LNCaP clone FGC (cell line): Measurements from ENCODE around the gene MYRIP.

Source experiments
- DNase-seq: peaks from one replicate; pipeline ENCODE4 v3.0.0-alpha.2; 2011; ENCODE audit warnings: low read depth
- H3K4me3 ChIP-seq: 2 replicates; pipeline ENCODE4 v1.5.1; 2011; ENCODE audit warnings: mild to moderate bottlenecking, low read depth, low read length, control low read depth
- TF ChIP-seq, protein P1 (sequence below): IDR thresholded peaks from 2 replicates; pipeline ENCODE4 v1.5.1; 2012; ENCODE audit warnings: mild to moderate bottlenecking; ENCODE audit not compliant: control insufficient read depth, insufficient read depth; ENCODE audit errors: extremely low read depth

MYRIP gene

DNA sequence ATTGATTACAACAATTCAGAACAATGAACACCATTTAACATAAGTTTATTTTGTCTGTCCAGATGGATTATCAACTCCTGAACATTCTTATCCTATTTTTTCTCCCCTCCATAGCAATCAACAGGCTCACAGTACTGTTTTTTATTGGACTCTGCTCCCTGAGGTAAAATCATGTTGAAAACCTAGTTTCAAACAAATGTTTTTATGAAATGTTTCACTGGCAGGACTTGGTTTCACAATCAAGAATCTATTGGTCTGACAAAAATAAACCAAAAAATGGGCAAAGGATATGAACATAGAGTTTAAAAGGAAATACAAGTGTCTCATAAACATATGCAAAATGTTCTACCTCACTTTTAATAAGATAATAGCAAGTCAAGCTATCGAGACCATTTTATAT lies 2.6 kb upstream of the MYRIP start:
- no peak for DNase-seq
- H3K4me3 ChIP-seq = no peak overlapping the region
- TF ChIP-seq, protein P1, sequence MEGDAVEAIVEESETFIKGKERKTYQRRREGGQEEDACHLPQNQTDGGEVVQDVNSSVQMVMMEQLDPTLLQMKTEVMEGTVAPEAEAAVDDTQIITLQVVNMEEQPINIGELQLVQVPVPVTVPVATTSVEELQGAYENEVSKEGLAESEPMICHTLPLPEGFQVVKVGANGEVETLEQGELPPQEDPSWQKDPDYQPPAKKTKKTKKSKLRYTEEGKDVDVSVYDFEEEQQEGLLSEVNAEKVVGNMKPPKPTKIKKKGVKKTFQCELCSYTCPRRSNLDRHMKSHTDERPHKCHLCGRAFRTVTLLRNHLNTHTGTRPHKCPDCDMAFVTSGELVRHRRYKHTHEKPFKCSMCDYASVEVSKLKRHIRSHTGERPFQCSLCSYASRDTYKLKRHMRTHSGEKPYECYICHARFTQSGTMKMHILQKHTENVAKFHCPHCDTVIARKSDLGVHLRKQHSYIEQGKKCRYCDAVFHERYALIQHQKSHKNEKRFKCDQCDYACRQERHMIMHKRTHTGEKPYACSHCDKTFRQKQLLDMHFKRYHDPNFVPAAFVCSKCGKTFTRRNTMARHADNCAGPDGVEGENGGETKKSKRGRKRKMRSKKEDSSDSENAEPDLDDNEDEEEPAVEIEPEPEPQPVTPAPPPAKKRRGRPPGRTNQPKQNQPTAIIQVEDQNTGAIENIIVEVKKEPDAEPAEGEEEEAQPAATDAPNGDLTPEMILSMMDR = no peak

DNA sequence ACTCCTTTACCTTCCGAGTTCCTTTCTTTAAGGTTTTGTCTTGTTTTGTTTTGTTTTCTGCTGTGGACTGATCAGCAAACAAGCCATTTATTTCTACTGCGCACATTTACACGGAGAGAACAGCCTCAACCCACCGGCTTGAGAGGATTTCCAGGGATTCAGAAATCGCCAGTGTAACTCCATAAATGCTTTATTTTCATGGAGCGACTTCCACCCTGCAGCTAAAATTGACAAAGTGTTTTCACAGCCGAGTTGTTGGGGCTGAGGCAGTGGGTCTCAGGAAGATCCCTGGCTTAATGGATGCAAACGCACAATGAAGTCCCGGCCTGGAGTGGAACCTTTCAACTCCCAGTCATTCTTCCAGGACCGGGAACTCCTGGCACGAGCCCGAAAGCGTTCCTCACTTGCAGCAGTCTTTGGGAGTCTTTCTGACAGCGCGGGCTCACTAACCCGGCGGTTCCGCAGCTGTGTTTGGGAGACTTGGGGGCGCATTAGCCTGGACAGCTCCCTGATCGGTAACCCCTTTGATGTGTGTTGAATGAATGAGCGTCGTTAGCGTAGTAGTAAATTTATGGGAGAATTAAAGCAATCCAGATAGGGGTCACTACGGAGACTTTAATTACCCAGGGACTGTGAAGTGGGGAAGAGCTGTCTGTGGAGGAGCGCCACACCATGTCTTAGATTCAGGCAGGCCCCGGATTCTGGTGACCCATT lies 785 bp upstream of the MYRIP start:
- TF ChIP-seq, protein P1 = no peak
- peak overlapping the region; percentile 44 for H3K4me3 ChIP-seq
- no peak for DNase-seq

- DNase-seq = no peak
- H3K4me3 ChIP-seq = peak overlapping the region; percentile 76
- TF ChIP-seq, protein P1 = no peak
Observed at GRCh38 chr3:39809995-39810595, 686 bp downstream of the MYRIP start.

GRCh38 chr3:39810647-39811161 lies 1.3 kb downstream of the MYRIP start:
- H3K4me3 ChIP-seq = peak overlapping the region; percentile 76
- DNase-seq = no peak
- TF ChIP-seq, protein P1 = no peak

DNA sequence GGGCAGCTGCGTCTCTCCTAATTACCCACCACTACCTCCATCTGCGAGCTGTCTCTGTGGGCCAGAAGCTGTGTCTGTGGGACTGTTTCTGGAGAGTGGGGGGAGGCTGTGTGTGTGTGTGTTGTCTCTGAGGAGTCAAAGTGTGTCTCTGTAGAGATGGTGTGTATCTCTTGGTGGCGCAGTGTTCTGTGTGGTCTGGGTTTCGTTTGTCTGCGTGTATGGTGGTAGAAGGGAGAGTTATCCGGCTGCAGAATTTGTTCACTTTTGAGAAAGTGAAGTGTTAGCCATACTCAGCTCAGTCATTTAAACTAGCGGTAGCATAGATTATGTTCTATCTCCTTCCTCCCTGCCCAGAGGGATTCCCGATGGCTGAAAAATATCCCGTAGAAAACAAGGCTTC lies 2.2 kb downstream of the MYRIP start:
- no peak overlapping the region for H3K4me3 ChIP-seq
- TF ChIP-seq, protein P1 = no peak

GRCh38 chr3:39812537-39812936 lies 3.1 kb downstream of the MYRIP start:
- DNase-seq = peak; percentile 15
- no peak overlapping the region for H3K4me3 ChIP-seq
- TF ChIP-seq, protein P1 = peak; percentile 56

More for the DNA sequence above, 2.2 kb downstream of the MYRIP start:
- DNase-seq = no peak
